CD14-positive monocyte (primary cell): ENCODE measurements around the gene AOPEP. TPM values are rescaled to one million over a fixed set of nuclear protein-coding genes. Genes with fewer than 3 reads are reported as not detected.

Experiments used
- DNase-seq, 3 donors: peaks; one replicate each; pipeline ENCODE4 v3.0.0-alpha.2; 2011 to 2022
- H2AFZ ChIP-seq: 2 replicates; pipeline ENCODE4 v1.6.0; 2012; ENCODE audit warnings: mild to moderate bottlenecking, low read depth, low read length, inconsistent platforms; ENCODE audit not compliant: insufficient read depth, poor library complexity, severe bottlenecking
- H3K27ac ChIP-seq, 2 donors: 1 replicate in 1 of 2; 2 replicates in 1 of 2; pipeline ENCODE4 v1.5.1; 2012 to 2013; ENCODE audit warnings: low read length in 2 of 2, control low read depth in 1 of 2, inconsistent platforms in 1 of 2, low read depth in 1 of 2, mild to moderate bottlenecking in 1 of 2
- H3K27me3 ChIP-seq, 2 donors: one replicate each; pipeline versions ENCODE4 v1.6.0 to v1.6.1; 2011 to 2013; ENCODE audit warnings: low read length in 2 of 2; ENCODE audit not compliant: control insufficient read depth in 2 of 2, insufficient read depth in 2 of 2
- H3K36me3 ChIP-seq, 2 donors: replicated peaks in 1 of 2; 1 replicate in 1 of 2; 2 replicates in 1 of 2; pipeline versions ENCODE4 v1.5.1 to v1.6.1; 2012 to 2013; ENCODE audit warnings: low read length in 2 of 2, control low read depth in 1 of 2, inconsistent platforms in 1 of 2, mild to moderate bottlenecking in 1 of 2; ENCODE audit not compliant: insufficient read depth in 2 of 2, control insufficient read depth in 1 of 2
- H3K4me1 ChIP-seq, 2 donors: 1 replicate in 1 of 2; 2 replicates in 1 of 2; pipeline versions ENCODE4 v1.5.1 to v1.6.1; 2012 to 2013; ENCODE audit warnings: low read length in 2 of 2, control low read depth in 1 of 2, inconsistent platforms in 1 of 2, mild to moderate bottlenecking in 1 of 2, moderate library complexity in 1 of 2; ENCODE audit not compliant: insufficient read depth in 2 of 2, control insufficient read depth in 1 of 2
- H3K4me2 ChIP-seq: replicated peaks from 2 replicates; pipeline ENCODE3; 2012; ENCODE audit warnings: low read length, moderate library complexity, mild to moderate bottlenecking; ENCODE audit not compliant: poor library complexity, severe bottlenecking; ENCODE audit errors: extremely low read depth
- H3K4me3 ChIP-seq, 3 experiments: fragments of 200-600 bp in 1 of 3; sonication (generic) in 1 of 3; replicated peaks in 1 of 3; 1 replicate in 2 of 3; 2 replicates in 1 of 3; pipeline ENCODE4 v1.5.1; 2011 to 2013; ENCODE audit warnings: low read length in 3 of 3, mild to moderate bottlenecking in 3 of 3, control low read depth in 2 of 3, low read depth in 2 of 3, inconsistent platforms in 1 of 3, moderate library complexity in 1 of 3
- H3K79me2 ChIP-seq: 2 replicates; pipeline ENCODE4 v1.6.0; 2012; ENCODE audit warnings: mild to moderate bottlenecking, control low read depth, inconsistent platforms, low read length, moderate library complexity; ENCODE audit not compliant: insufficient read depth
- H3K9ac ChIP-seq: 2 replicates; pipeline ENCODE4 v1.6.0; 2017; ENCODE audit warnings: low read length, mild to moderate bottlenecking; ENCODE audit not compliant: insufficient read depth, poor library complexity, severe bottlenecking
- H3K9me3 ChIP-seq, 2 donors: replicated peaks in 1 of 2; 1 replicate in 1 of 2; 2 replicates in 1 of 2; pipeline versions ENCODE4 v1.5.1 to v1.6.1; 2012 to 2013; ENCODE audit warnings: low read length in 2 of 2, control low read depth in 1 of 2; ENCODE audit not compliant: control insufficient read depth in 1 of 2, insufficient read depth in 1 of 2
- H4K20me1 ChIP-seq: 2 replicates; pipeline ENCODE4 v1.6.0; 2012; ENCODE audit warnings: mild to moderate bottlenecking, low read length, control low read depth, moderate library complexity; ENCODE audit not compliant: insufficient read depth
- H3K27ac Mint-ChIP-seq, 7 donors: one replicate each; pipeline ENCODE4 v1.8.0; 2020; ENCODE audit warnings: mild to moderate bottlenecking in 7 of 7, mixed read lengths in 7 of 7, moderate library complexity in 6 of 7, inconsistent platforms in 2 of 7
- H3K27me3 Mint-ChIP-seq, 3 donors: one replicate each; pipeline ENCODE4 v1.8.0; 2021 to 2022; ENCODE audit warnings: low read depth in 3 of 3, mild to moderate bottlenecking in 3 of 3, mixed read lengths in 3 of 3, moderate library complexity in 3 of 3, inconsistent platforms in 1 of 3
- H3K36me3 Mint-ChIP-seq, 2 donors: one replicate each; pipeline ENCODE4 v1.8.0; 2020; ENCODE audit warnings: mixed read lengths in 2 of 2, inconsistent platforms in 1 of 2, mild to moderate bottlenecking in 1 of 2
- H3K4me1 Mint-ChIP-seq: one replicate; pipeline ENCODE4 v1.8.0; 2020; ENCODE audit warnings: mild to moderate bottlenecking, mixed read lengths
- H3K4me3 Mint-ChIP-seq, 2 donors: one replicate each; pipeline ENCODE4 v1.8.0; 2020; ENCODE audit warnings: mild to moderate bottlenecking in 2 of 2, mixed read lengths in 2 of 2, moderate library complexity in 1 of 2
- H3K9me3 Mint-ChIP-seq, 7 donors: one replicate each; pipeline ENCODE4 v1.8.0; 2020 to 2022; ENCODE audit warnings: mixed read lengths in 7 of 7, mild to moderate bottlenecking in 6 of 7, moderate library complexity in 6 of 7, inconsistent platforms in 2 of 7
- WGBS: methylation state at CpG from one replicate; pipeline ENCODE4 v1.1.5; 2013; ENCODE audit warnings: missing lambda C conversion rate; ENCODE audit not compliant: insufficient coverage; 5-methylcytosine and 5-hydroxymethylcytosine counted together
- intact Hi-C, 2 donors: fragments of 100-400 bp; cut with micrococcal nuclease; formaldehyde crosslinking; loops; one replicate each; pipeline versions ENCODE4 v1.15.0 to v1.15.1; 2023
- polyA plus RNA-seq, 3 donors: library from polyadenylated mRNA; depleted of rRNA in 1 of 3; unstranded in 2 of 3; stranded (reverse) in 1 of 3; fragments of 300-500 nt in 2 of 3; fragments of >200 nt in 1 of 3; fragmentation: Illumina TruSeq in 2 of 3; gene quantifications; 1 replicate in 2 of 3; 2 replicates in 1 of 3; pipeline ENCODE4 v1.2.3, GENCODE V29; 2012 to 2021
- TF ChIP-seq, protein P1 (sequence below): fragments of 200-600 bp; IDR thresholded peaks from one replicate; pipeline ENCODE4 v1.8.0; 2022; ENCODE audit warnings: antibody characterized with exemption, mild to moderate bottlenecking

AOPEP gene
- polyA plus RNA-seq, 3 donors, result 3.0 to 4.1 (median 3.1) TPM

DNA sequence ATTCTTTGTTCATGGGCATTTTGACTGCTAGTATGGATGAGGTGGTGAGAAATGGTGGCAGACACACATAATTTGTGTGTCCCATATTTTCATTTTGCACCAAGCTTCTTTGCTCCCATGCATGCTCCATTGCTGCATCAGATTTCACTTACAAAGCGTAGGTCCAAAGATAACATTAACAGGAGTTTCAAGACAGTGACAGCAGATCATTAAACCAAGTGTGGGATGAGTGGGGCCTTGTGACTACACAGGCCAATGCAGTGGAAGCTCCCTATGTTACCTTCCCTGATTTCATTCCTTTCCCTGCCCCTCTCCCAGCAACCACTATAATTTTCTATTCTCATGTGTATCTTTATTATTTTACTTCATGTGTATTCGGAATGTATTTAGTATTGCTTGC is 142.0 kb downstream of the AOPEP start:
- Mint-ChIP-seq H3K4me3 (no peak overlapping the region), H3K36me3 (no peaks in the 10 kb centered on the region), H3K27me3 (peaks cover 0 to 1% (median 0%) of the 10 kb centered on the region in 3 donors), H3K9me3 (peaks cover 0 to 2% (median 0%) of the 10 kb centered on the region in 7 donors), H3K27ac (no peak overlapping the region), H3K4me1 (peaks cover 28% of the 10 kb centered on the region)
- Histone ChIP-seq H3K4me1 (peaks cover 8 to 10% of the 10 kb centered on the region in 2 donors), H2AFZ (no peak overlapping the region), H4K20me1 (no peaks in the 10 kb centered on the region), H3K79me2 (no peaks in the 10 kb centered on the region), H3K27ac (no peak overlapping the region), H3K9me3 (no peaks in the 10 kb centered on the region), H3K4me3 (no peak overlapping the region), H3K4me2 (no peak overlapping the region), H3K36me3 (no peaks in the 10 kb centered on the region), H3K27me3 (no peaks in the 10 kb centered on the region), H3K9ac (no peak overlapping the region)
- DNase-seq, result no peak
- 100% methylated on average over 1 of the region's 2 CpGs for WGBS
- intact Hi-C loops, result no loop called here
- TF ChIP-seq, protein P1, sequence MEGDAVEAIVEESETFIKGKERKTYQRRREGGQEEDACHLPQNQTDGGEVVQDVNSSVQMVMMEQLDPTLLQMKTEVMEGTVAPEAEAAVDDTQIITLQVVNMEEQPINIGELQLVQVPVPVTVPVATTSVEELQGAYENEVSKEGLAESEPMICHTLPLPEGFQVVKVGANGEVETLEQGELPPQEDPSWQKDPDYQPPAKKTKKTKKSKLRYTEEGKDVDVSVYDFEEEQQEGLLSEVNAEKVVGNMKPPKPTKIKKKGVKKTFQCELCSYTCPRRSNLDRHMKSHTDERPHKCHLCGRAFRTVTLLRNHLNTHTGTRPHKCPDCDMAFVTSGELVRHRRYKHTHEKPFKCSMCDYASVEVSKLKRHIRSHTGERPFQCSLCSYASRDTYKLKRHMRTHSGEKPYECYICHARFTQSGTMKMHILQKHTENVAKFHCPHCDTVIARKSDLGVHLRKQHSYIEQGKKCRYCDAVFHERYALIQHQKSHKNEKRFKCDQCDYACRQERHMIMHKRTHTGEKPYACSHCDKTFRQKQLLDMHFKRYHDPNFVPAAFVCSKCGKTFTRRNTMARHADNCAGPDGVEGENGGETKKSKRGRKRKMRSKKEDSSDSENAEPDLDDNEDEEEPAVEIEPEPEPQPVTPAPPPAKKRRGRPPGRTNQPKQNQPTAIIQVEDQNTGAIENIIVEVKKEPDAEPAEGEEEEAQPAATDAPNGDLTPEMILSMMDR, result no peak

DNA sequence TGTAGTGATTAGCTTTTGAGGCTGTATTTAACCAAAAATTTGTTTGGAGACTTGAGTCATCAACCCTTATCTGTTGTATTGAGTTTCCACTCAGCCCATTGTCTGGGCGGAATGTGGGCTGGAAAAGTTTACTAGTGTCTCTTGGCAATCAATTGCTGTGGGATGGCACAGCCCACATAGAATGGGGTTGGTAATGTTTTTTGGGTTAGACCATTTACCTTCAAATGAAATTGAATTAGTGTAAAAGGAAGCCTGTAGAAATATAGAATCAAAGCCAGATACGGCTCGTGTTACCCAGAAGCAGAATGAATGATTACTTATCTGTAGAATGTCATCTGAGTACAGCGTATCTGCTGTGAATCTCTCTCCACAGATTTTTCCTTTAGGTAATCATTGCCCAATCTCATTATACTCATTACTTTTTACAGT is 142.9 kb downstream of the AOPEP start:
- Histone ChIP-seq H4K20me1 (no peaks in the 10 kb centered on the region), H3K79me2 (no peaks in the 10 kb centered on the region), H3K4me3 (no peak overlapping the region), H3K9me3 (no peaks in the 10 kb centered on the region), H3K27me3 (no peaks in the 10 kb centered on the region), H2AFZ (no peak overlapping the region), H3K4me2 (no peak overlapping the region), H3K36me3 (no peaks in the 10 kb centered on the region), H3K4me1 (peaks cover 8 to 10% of the 10 kb centered on the region in 2 donors), H3K9ac (no peak overlapping the region), H3K27ac (no peak overlapping the region)
- intact Hi-C loops, result no loop called here
- peaks cover 0 to 1% (median 0%) of the 10 kb centered on the region in 3 donors for H3K27me3 Mint-ChIP-seq
- H3K4me1 Mint-ChIP-seq, result peaks cover 20% of the 10 kb centered on the region
- no peak for DNase-seq
- H3K9me3 Mint-ChIP-seq, result peaks cover 0 to 2% (median 0%) of the 10 kb centered on the region in 7 donors
- H3K4me3 Mint-ChIP-seq, result no peak overlapping the region
- no peak overlapping the region for H3K27ac Mint-ChIP-seq
- no peaks in the 10 kb centered on the region for H3K36me3 Mint-ChIP-seq
- TF ChIP-seq, protein P1, result no peak
- no CpG with 5 or more reads among the region's 4 CpGs for whole genome bisulfite sequencing
